MM.1S (cell line): ENCODE results near the gene NRG2.

Experiments
- EZH2 ChIP-seq: fragments of 300-600 bp; sonication (generic); optimal IDR thresholded peaks from 2 replicates; pipeline ENCODE3; 2017; ENCODE audit warnings: low read depth, mild to moderate bottlenecking, antibody characterized with exemption, low read length, mixed read lengths
- EZH2phosphoT487 ChIP-seq: fragments of 300-600 bp; sonication (generic); IDR thresholded peaks from 2 replicates; pipeline ENCODE4 v1.6.1; 2018; ENCODE audit warnings: antibody characterized with exemption, low read length
- TF ChIP-seq, protein P1 (sequence below): fragments of 300-600 bp; sonication (generic); IDR thresholded peaks from 2 replicates; pipeline ENCODE4 v1.5.1; 2016; ENCODE audit warnings: antibody characterized with exemption, low read length, mixed read lengths

DNA sequence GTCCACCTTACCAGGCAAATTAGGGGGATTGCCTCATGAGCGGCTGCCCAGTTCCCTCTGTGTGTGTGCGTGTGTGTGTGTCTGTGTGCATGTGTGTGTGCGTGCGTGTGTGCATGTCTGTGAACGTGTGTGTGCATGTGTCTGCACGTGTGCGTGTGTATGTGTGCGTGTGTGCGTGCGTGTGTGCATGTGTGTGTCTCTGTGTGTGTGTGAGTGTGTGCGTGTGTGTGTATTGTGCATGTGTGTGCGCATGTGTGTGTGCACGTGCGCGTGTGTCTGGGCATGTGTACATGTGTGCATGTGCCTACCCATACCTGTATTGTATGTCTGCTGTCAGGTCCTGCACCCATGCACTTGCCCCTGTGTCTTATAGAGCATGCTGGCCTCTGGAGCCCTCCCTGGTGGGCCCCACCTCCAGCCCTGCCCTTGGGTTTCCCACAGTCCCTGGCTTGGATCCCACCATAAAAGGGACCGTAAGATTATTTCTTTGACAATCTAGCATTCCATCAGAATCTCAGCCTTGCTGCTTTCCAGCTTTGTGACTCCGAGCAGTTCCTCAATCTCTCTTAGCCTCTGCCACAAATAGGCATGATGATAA lies 238.2 kb downstream of the NRG2 start:
- TF ChIP-seq EZH2phosphoT487 (no peak), EZH2 (no peak)
- TF ChIP-seq, protein P1, sequence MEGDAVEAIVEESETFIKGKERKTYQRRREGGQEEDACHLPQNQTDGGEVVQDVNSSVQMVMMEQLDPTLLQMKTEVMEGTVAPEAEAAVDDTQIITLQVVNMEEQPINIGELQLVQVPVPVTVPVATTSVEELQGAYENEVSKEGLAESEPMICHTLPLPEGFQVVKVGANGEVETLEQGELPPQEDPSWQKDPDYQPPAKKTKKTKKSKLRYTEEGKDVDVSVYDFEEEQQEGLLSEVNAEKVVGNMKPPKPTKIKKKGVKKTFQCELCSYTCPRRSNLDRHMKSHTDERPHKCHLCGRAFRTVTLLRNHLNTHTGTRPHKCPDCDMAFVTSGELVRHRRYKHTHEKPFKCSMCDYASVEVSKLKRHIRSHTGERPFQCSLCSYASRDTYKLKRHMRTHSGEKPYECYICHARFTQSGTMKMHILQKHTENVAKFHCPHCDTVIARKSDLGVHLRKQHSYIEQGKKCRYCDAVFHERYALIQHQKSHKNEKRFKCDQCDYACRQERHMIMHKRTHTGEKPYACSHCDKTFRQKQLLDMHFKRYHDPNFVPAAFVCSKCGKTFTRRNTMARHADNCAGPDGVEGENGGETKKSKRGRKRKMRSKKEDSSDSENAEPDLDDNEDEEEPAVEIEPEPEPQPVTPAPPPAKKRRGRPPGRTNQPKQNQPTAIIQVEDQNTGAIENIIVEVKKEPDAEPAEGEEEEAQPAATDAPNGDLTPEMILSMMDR = no peak
